CD14-positive monocyte (primary cell): ENCODE data around the gene SLC35D1. TPM values are rescaled to one million over a fixed set of nuclear protein-coding genes. Genes with fewer than 3 reads are reported as not detected.

Source experiments
- DNase-seq, 3 donors: peaks; one replicate each; pipeline ENCODE4 v3.0.0-alpha.2; 2011 to 2022
- H2AFZ ChIP-seq: 2 replicates; pipeline ENCODE4 v1.6.0; 2012; ENCODE audit warnings: mild to moderate bottlenecking, low read depth, low read length, inconsistent platforms; ENCODE audit not compliant: insufficient read depth, poor library complexity, severe bottlenecking
- H3K27ac ChIP-seq, 2 donors: 1 replicate in 1 of 2; 2 replicates in 1 of 2; pipeline ENCODE4 v1.5.1; 2012 to 2013; ENCODE audit warnings: low read length in 2 of 2, control low read depth in 1 of 2, inconsistent platforms in 1 of 2, low read depth in 1 of 2, mild to moderate bottlenecking in 1 of 2
- H3K27me3 ChIP-seq, 2 donors: one replicate each; pipeline versions ENCODE4 v1.6.0 to v1.6.1; 2011 to 2013; ENCODE audit warnings: low read length in 2 of 2; ENCODE audit not compliant: control insufficient read depth in 2 of 2, insufficient read depth in 2 of 2
- H3K36me3 ChIP-seq, 2 donors: replicated peaks in 1 of 2; 1 replicate in 1 of 2; 2 replicates in 1 of 2; pipeline versions ENCODE4 v1.5.1 to v1.6.1; 2012 to 2013; ENCODE audit warnings: low read length in 2 of 2, control low read depth in 1 of 2, inconsistent platforms in 1 of 2, mild to moderate bottlenecking in 1 of 2; ENCODE audit not compliant: insufficient read depth in 2 of 2, control insufficient read depth in 1 of 2
- H3K4me1 ChIP-seq, 2 donors: 1 replicate in 1 of 2; 2 replicates in 1 of 2; pipeline versions ENCODE4 v1.5.1 to v1.6.1; 2012 to 2013; ENCODE audit warnings: low read length in 2 of 2, control low read depth in 1 of 2, inconsistent platforms in 1 of 2, mild to moderate bottlenecking in 1 of 2, moderate library complexity in 1 of 2; ENCODE audit not compliant: insufficient read depth in 2 of 2, control insufficient read depth in 1 of 2
- H3K4me2 ChIP-seq: replicated peaks from 2 replicates; pipeline ENCODE3; 2012; ENCODE audit warnings: low read length, moderate library complexity, mild to moderate bottlenecking; ENCODE audit not compliant: poor library complexity, severe bottlenecking; ENCODE audit errors: extremely low read depth
- H3K4me3 ChIP-seq, 3 experiments: fragments of 200-600 bp in 1 of 3; sonication (generic) in 1 of 3; replicated peaks in 1 of 3; 1 replicate in 2 of 3; 2 replicates in 1 of 3; pipeline ENCODE4 v1.5.1; 2011 to 2013; ENCODE audit warnings: low read length in 3 of 3, mild to moderate bottlenecking in 3 of 3, control low read depth in 2 of 3, low read depth in 2 of 3, inconsistent platforms in 1 of 3, moderate library complexity in 1 of 3
- H3K79me2 ChIP-seq: 2 replicates; pipeline ENCODE4 v1.6.0; 2012; ENCODE audit warnings: mild to moderate bottlenecking, control low read depth, inconsistent platforms, low read length, moderate library complexity; ENCODE audit not compliant: insufficient read depth
- H3K9ac ChIP-seq: 2 replicates; pipeline ENCODE4 v1.6.0; 2017; ENCODE audit warnings: low read length, mild to moderate bottlenecking; ENCODE audit not compliant: insufficient read depth, poor library complexity, severe bottlenecking
- H3K9me3 ChIP-seq, 2 donors: replicated peaks in 1 of 2; 1 replicate in 1 of 2; 2 replicates in 1 of 2; pipeline versions ENCODE4 v1.5.1 to v1.6.1; 2012 to 2013; ENCODE audit warnings: low read length in 2 of 2, control low read depth in 1 of 2; ENCODE audit not compliant: control insufficient read depth in 1 of 2, insufficient read depth in 1 of 2
- H4K20me1 ChIP-seq: 2 replicates; pipeline ENCODE4 v1.6.0; 2012; ENCODE audit warnings: mild to moderate bottlenecking, low read length, control low read depth, moderate library complexity; ENCODE audit not compliant: insufficient read depth
- H3K27ac Mint-ChIP-seq, 7 donors: one replicate each; pipeline ENCODE4 v1.8.0; 2020; ENCODE audit warnings: mild to moderate bottlenecking in 7 of 7, mixed read lengths in 7 of 7, moderate library complexity in 6 of 7, inconsistent platforms in 2 of 7
- H3K27me3 Mint-ChIP-seq, 3 donors: one replicate each; pipeline ENCODE4 v1.8.0; 2021 to 2022; ENCODE audit warnings: low read depth in 3 of 3, mild to moderate bottlenecking in 3 of 3, mixed read lengths in 3 of 3, moderate library complexity in 3 of 3, inconsistent platforms in 1 of 3
- H3K36me3 Mint-ChIP-seq, 2 donors: one replicate each; pipeline ENCODE4 v1.8.0; 2020; ENCODE audit warnings: mixed read lengths in 2 of 2, inconsistent platforms in 1 of 2, mild to moderate bottlenecking in 1 of 2
- H3K4me1 Mint-ChIP-seq: one replicate; pipeline ENCODE4 v1.8.0; 2020; ENCODE audit warnings: mild to moderate bottlenecking, mixed read lengths
- H3K4me3 Mint-ChIP-seq, 2 donors: one replicate each; pipeline ENCODE4 v1.8.0; 2020; ENCODE audit warnings: mild to moderate bottlenecking in 2 of 2, mixed read lengths in 2 of 2, moderate library complexity in 1 of 2
- H3K9me3 Mint-ChIP-seq, 7 donors: one replicate each; pipeline ENCODE4 v1.8.0; 2020 to 2022; ENCODE audit warnings: mixed read lengths in 7 of 7, mild to moderate bottlenecking in 6 of 7, moderate library complexity in 6 of 7, inconsistent platforms in 2 of 7
- WGBS: methylation state at CpG from one replicate; pipeline ENCODE4 v1.1.5; 2013; ENCODE audit warnings: missing lambda C conversion rate; ENCODE audit not compliant: insufficient coverage; 5-methylcytosine and 5-hydroxymethylcytosine counted together
- intact Hi-C, 2 donors: fragments of 100-400 bp; cut with micrococcal nuclease; formaldehyde crosslinking; loops; one replicate each; pipeline versions ENCODE4 v1.15.0 to v1.15.1; 2023
- polyA plus RNA-seq, 3 donors: library from polyadenylated mRNA; depleted of rRNA in 1 of 3; unstranded in 2 of 3; stranded (reverse) in 1 of 3; fragments of 300-500 nt in 2 of 3; fragments of >200 nt in 1 of 3; fragmentation: Illumina TruSeq in 2 of 3; gene quantifications; 1 replicate in 2 of 3; 2 replicates in 1 of 3; pipeline ENCODE4 v1.2.3, GENCODE V29; 2012 to 2021
- TF ChIP-seq, protein P1 (sequence below): fragments of 200-600 bp; IDR thresholded peaks from one replicate; pipeline ENCODE4 v1.8.0; 2022; ENCODE audit warnings: antibody characterized with exemption, mild to moderate bottlenecking

The SLC35D1 gene
- polyA plus RNA-seq, 3 donors = 2.2 to 3.3 (median 2.7) TPM

DNA sequence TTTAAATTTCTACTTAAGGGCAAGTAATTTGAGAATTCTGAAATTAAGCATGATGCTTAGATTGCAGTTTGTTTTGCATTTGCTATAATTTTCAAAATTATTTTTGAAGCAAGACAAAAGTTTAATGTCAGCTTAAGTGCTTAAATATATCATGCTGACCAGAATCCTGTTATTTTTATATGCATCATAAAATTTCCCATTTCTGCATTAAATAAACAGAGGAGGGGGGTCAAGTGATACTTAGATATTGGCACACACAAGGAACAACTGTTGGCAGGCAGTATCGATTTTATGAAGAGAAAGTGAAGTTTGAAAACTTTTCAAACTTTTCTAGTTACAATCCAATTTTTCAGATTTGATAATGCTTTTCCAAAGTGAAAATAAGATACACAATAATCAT lies 68.1 kb downstream of the SLC35D1 start:
- intact Hi-C loops = no loop called here

DNA sequence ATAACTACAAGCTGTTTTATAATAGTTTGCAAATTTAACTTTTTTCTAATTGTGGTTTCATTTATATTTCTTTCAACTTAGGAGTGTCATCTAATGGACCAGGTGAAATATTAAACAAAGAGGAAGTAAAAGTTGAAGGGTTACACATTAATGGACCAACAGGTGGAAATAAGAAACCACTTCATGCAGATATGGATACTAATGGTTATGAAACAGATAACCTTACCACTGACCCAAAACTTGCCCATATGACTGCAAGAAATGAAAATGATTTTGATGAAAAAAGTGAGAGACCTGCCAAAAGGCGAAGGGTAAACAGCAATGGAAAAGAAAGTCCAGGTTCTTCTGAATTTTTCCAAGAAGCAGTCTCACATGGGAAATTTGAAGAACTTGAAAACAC lies 69.5 kb downstream of the SLC35D1 start:
- Histone ChIP-seq H3K4me3 (no peak overlapping the region), H3K79me2 (no peaks in the 10 kb centered on the region), H3K4me2 (no peak overlapping the region), H3K36me3 (peaks cover 92 to 99% of the 10 kb centered on the region in 2 donors), H3K9me3 (no peaks in the 10 kb centered on the region), H3K4me1 (peaks cover 0 to 4% of the 10 kb centered on the region in 2 donors), H3K27ac (peak overlapping the region in 1 of 2 donors; percentile 21), H2AFZ (no peak overlapping the region), H4K20me1 (peaks cover 11% of the 10 kb centered on the region), H3K9ac (no peak overlapping the region), H3K27me3 (no peaks in the 10 kb centered on the region)
- H3K4me1 Mint-ChIP-seq = peaks cover 8% of the 10 kb centered on the region
- TF ChIP-seq, protein P1, sequence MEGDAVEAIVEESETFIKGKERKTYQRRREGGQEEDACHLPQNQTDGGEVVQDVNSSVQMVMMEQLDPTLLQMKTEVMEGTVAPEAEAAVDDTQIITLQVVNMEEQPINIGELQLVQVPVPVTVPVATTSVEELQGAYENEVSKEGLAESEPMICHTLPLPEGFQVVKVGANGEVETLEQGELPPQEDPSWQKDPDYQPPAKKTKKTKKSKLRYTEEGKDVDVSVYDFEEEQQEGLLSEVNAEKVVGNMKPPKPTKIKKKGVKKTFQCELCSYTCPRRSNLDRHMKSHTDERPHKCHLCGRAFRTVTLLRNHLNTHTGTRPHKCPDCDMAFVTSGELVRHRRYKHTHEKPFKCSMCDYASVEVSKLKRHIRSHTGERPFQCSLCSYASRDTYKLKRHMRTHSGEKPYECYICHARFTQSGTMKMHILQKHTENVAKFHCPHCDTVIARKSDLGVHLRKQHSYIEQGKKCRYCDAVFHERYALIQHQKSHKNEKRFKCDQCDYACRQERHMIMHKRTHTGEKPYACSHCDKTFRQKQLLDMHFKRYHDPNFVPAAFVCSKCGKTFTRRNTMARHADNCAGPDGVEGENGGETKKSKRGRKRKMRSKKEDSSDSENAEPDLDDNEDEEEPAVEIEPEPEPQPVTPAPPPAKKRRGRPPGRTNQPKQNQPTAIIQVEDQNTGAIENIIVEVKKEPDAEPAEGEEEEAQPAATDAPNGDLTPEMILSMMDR = no peak
- DNase-seq = no peak
- no CpG with 5 or more reads among the region's 1 CpG for WGBS
- H3K9me3 Mint-ChIP-seq = peaks cover 0 to 2% (median 0%) of the 10 kb centered on the region in 7 donors
- H3K27me3 Mint-ChIP-seq = no peaks in the 10 kb centered on the region
- peaks cover 50 to 85% of the 10 kb centered on the region in 2 donors for H3K36me3 Mint-ChIP-seq
- H3K4me3 Mint-ChIP-seq = no peak overlapping the region
- no peak overlapping the region for H3K27ac Mint-ChIP-seq
- intact Hi-C loops = no loop called here

More for the DNA sequence above, 68.1 kb downstream of the SLC35D1 start:
- H3K27ac Mint-ChIP-seq = no peak overlapping the region
- peaks cover 7% of the 10 kb centered on the region for H4K20me1 ChIP-seq
- no peaks in the 10 kb centered on the region for H3K9me3 ChIP-seq
- no peak overlapping the region for H3K4me2 ChIP-seq
- H2AFZ ChIP-seq = no peak overlapping the region
- peaks cover 0 to 2% (median 0%) of the 10 kb centered on the region in 7 donors for H3K9me3 Mint-ChIP-seq
- peaks cover 54 to 78% of the 10 kb centered on the region in 2 donors for H3K36me3 Mint-ChIP-seq
- H3K27ac ChIP-seq = no peak overlapping the region
- H3K4me3 Mint-ChIP-seq = no peak overlapping the region
- no peaks in the 10 kb centered on the region for H3K27me3 Mint-ChIP-seq
- WGBS = no CpG with 5 or more reads among the region's 1 CpG
- H3K4me3 ChIP-seq = no peak overlapping the region
- H3K79me2 ChIP-seq = no peaks in the 10 kb centered on the region
- H3K36me3 ChIP-seq = peaks cover 81 to 96% of the 10 kb centered on the region in 2 donors
- peaks cover 8% of the 10 kb centered on the region for H3K4me1 Mint-ChIP-seq
- no peak overlapping the region for H3K9ac ChIP-seq
- H3K27me3 ChIP-seq = no peaks in the 10 kb centered on the region
- peaks cover 0 to 4% of the 10 kb centered on the region in 2 donors for H3K4me1 ChIP-seq
- no peak for DNase-seq
- TF ChIP-seq, protein P1 = no peak
